Mesendoderm (in vitro differentiated cells): ENCODE data around the gene LOXHD1.

Experiments used
- DNase-seq: peaks from one replicate; pipeline ENCODE4 v3.0.0; 2013
- H2AK5ac ChIP-seq: 2 replicates; pipeline ENCODE4 v1.6.1; 2013; ENCODE audit warnings: low read length, inconsistent platforms
- H2BK120ac ChIP-seq: 2 replicates; pipeline ENCODE4 v1.6.1; 2013; ENCODE audit warnings: low read depth, mild to moderate bottlenecking, low read length, moderate library complexity, mixed read lengths
- H2BK15ac ChIP-seq: replicated peaks from 2 replicates; pipeline ENCODE4 v1.6.1; 2013; ENCODE audit warnings: low read depth, mild to moderate bottlenecking, moderate library complexity
- H2BK5ac ChIP-seq: 2 replicates; pipeline ENCODE4 v1.6.1; 2013; ENCODE audit warnings: low read length, inconsistent platforms
- H3K18ac ChIP-seq: 2 replicates; pipeline ENCODE4 v1.6.1; 2013; ENCODE audit warnings: mild to moderate bottlenecking, low read length, mixed read lengths
- H3K23ac ChIP-seq: one replicate; pipeline ENCODE4 v1.6.1; 2013; ENCODE audit warnings: low read length
- H3K27ac ChIP-seq: 2 replicates; pipeline ENCODE4 v1.5.1; 2013; ENCODE audit warnings: low read depth, mild to moderate bottlenecking, inconsistent platforms, low read length, moderate library complexity
- H3K27me3 ChIP-seq: 2 replicates; pipeline ENCODE4 v1.6.1; 2013; ENCODE audit warnings: low read length, control low read depth, mild to moderate bottlenecking, inconsistent platforms; ENCODE audit not compliant: insufficient read depth, poor library complexity
- H3K36me3 ChIP-seq: 2 replicates; pipeline ENCODE4 v1.6.1; 2013; ENCODE audit warnings: low read length, inconsistent platforms; ENCODE audit not compliant: control insufficient read depth, insufficient read depth
- H3K4ac ChIP-seq: one replicate; pipeline ENCODE4 v1.6.1; 2013; ENCODE audit warnings: low read depth, mild to moderate bottlenecking, low read length, moderate library complexity
- H3K4me1 ChIP-seq: 2 replicates; pipeline ENCODE4 v1.6.1; 2013; ENCODE audit warnings: low read depth, low read length, inconsistent platforms; ENCODE audit not compliant: control insufficient read depth
- H3K4me2 ChIP-seq: 2 replicates; pipeline ENCODE4 v1.6.1; 2013; ENCODE audit warnings: low read length
- H3K4me3 ChIP-seq: 2 replicates; pipeline ENCODE4 v1.5.1; 2013; ENCODE audit warnings: mild to moderate bottlenecking, low read length
- H3K56ac ChIP-seq: one replicate; pipeline ENCODE4 v1.6.1; 2013; ENCODE audit warnings: low read length
- H3K79me1 ChIP-seq: 2 replicates; pipeline ENCODE4 v1.6.1; 2013; ENCODE audit warnings: low read length, inconsistent platforms
- H3K79me2 ChIP-seq: 2 replicates; pipeline ENCODE4 v1.6.1; 2013; ENCODE audit warnings: mild to moderate bottlenecking, low read length; ENCODE audit not compliant: control insufficient read depth, insufficient read depth
- H3K9ac ChIP-seq: 2 replicates; pipeline ENCODE4 v1.6.1; 2013; ENCODE audit warnings: low read length, inconsistent platforms
- H4K5ac ChIP-seq: one replicate; pipeline ENCODE4 v1.6.1; 2013; ENCODE audit warnings: low read length
- H4K8ac ChIP-seq: one replicate; pipeline ENCODE4 v1.6.1; 2013; ENCODE audit warnings: low read depth, mild to moderate bottlenecking, control low read depth, low read length, moderate library complexity
- whole genome bisulfite sequencing: extraction: QIAGEN DNeasy Blood & Tissue Kit; methylation state at CpG from one replicate; pipeline ENCODE4 v1.1.7; 2013; ENCODE audit warnings: low lambda C conversion rate, missing lambda C conversion rate; ENCODE audit not compliant: insufficient coverage; ENCODE audit errors: extremely low coverage; 5-methylcytosine and 5-hydroxymethylcytosine counted together

The LOXHD1 gene

DNA sequence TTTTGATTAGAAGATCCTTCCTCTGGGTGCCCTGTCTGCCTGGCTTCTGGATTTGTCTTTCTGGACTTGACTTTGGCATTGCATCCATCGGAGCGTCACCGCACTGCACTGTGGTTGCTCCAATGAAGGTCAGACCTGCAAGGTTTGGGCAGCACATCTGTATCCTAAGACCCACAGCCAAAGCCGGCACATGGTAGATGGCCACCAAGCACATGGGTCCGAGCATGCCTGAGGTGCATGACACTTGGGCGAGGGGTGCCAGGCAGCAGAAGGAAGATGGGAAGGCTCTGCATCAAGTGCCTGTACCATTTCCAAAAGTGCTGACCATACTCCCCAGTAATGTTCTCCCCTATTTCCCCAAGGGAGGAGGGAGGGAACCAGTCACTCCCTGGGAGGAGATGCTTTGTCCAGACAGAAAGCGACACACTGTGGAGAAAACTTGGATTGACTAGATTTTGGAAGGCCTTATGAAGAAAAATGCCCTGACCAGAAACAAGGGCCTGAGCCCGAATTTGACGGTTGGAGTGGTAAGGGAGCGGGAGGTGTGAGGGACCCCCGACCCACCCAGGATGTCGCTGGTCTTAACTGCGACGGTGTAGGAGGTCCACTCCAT is 149.9 kb downstream of the LOXHD1 start:
- Histone ChIP-seq H3K9ac (no peak overlapping the region), H3K23ac (no peak overlapping the region), H2BK5ac (no peak overlapping the region), H3K27ac (no peak overlapping the region), H3K27me3 (no peaks in the 10 kb centered on the region), H4K8ac (no peak overlapping the region), H3K79me2 (no peaks in the 10 kb centered on the region), H2BK15ac (no peak overlapping the region), H4K5ac (no peak overlapping the region), H3K56ac (no peak overlapping the region), H3K4me3 (no peak overlapping the region), H2AK5ac (no peak overlapping the region), H3K36me3 (no peaks in the 10 kb centered on the region), H3K4me2 (no peak overlapping the region), H3K4ac (no peak overlapping the region), H3K79me1 (no peaks in the 10 kb centered on the region), H2BK120ac (no peak overlapping the region), H3K18ac (no peak overlapping the region), H3K4me1 (no peaks in the 10 kb centered on the region)
- DNase-seq = no peak
- no CpG with 5 or more reads among the region's 14 CpGs for WGBS

DNA sequence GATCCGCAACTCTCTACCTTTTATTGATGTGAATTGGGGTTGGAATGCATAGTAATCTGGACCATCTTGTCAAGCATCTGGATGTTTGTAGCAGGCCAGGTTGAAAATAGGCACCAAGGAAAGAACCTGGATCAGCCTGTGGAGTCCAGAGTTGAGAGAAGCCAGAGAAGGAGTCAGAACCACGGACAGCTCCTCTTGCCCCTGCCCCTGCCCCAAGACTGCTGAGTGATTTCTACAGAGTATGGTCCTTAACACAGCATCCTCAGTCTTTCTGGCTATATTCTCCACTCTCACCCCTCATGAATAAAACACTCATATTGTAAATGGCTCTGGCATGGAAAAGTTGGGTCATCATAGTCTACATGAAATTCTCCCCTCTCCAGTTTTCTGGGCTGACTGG is 154.6 kb downstream of the LOXHD1 start:
- no CpG with 5 or more reads among the region's 2 CpGs for WGBS
- Histone ChIP-seq H3K23ac (no peak overlapping the region), H3K18ac (no peak overlapping the region), H2BK15ac (no peak overlapping the region), H4K8ac (no peak overlapping the region), H2BK5ac (no peak overlapping the region), H2BK120ac (no peak overlapping the region), H3K4ac (no peak overlapping the region), H2AK5ac (no peak overlapping the region), H3K79me2 (no peaks in the 10 kb centered on the region), H3K27ac (no peak overlapping the region), H3K27me3 (no peaks in the 10 kb centered on the region), H3K4me2 (no peak overlapping the region), H3K79me1 (no peaks in the 10 kb centered on the region), H3K56ac (no peak overlapping the region), H3K4me1 (no peaks in the 10 kb centered on the region), H3K36me3 (no peaks in the 10 kb centered on the region), H4K5ac (no peak overlapping the region), H3K4me3 (no peak overlapping the region), H3K9ac (no peak overlapping the region)
- peak; percentile 63 for DNase-seq

DNA sequence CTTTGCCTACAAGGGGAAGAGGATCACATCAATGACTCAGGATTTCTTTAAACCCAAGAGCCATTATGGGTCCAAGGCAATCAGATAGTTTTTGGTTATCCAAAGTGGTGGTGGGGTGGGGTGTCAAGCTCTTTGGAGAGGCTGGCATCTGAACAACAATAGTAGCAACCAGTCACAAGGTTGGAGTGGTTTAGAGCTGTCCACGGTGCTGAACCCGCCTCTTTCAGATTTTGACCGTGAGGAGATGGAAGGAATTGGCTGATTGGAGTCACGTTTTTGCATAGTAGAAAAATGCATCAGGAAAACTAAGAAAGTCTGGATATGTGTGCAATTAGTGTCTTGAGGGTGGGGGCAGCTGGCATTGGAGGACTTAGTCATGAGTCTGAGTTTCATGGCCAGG is 159.9 kb downstream of the LOXHD1 start:
- Histone ChIP-seq H2BK15ac (no peak overlapping the region), H3K27me3 (no peaks in the 10 kb centered on the region), H3K56ac (no peak overlapping the region), H3K36me3 (no peaks in the 10 kb centered on the region), H4K5ac (no peak overlapping the region), H3K4me2 (no peak overlapping the region), H3K79me2 (no peaks in the 10 kb centered on the region), H4K8ac (no peak overlapping the region), H3K4ac (no peak overlapping the region), H3K23ac (no peak overlapping the region), H3K18ac (no peak overlapping the region), H2BK5ac (no peak overlapping the region), H3K9ac (no peak overlapping the region), H2BK120ac (no peak overlapping the region), H3K4me3 (no peak overlapping the region), H3K27ac (no peak overlapping the region), H3K79me1 (no peaks in the 10 kb centered on the region), H3K4me1 (no peaks in the 10 kb centered on the region), H2AK5ac (no peak overlapping the region)
- peak; percentile 63 for DNase-seq
- WGBS = no CpG with 5 or more reads among the region's 4 CpGs

DNA sequence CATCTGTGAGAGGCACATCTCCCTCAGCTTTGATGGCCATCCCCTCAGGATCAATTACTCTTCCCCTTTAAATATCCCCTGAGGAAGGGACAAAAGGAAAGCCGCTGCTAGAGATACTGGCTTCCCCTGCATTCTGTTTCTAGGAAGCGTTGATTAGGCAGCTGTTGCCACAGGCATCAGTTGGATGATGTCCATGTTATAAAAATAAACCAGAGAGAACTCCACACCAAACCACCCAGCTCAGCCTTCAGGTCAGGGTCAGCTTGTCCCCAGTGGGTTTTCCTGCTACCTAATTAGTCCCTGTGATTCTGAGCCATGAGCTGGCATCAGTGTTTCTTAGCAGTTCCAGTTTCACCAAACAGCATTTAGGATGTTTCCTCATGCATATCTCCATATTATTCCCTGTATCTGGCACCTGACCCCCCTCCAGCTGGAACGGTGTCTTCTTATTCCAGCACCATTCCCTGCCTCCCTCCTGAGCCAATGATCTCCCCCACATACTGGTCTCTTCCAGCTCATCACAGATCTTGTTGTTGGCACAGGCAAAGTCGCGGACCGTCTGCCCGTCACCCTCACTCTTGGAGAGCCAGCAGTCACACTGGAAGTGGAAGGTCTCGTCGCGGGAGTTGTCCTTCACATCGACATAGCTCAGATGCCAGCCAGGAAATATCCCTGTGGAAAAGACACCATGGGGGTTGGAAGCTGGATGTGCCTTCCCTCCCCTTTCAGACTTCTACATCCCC is 168.4 kb downstream of the LOXHD1 start:
- WGBS = no CpG with 5 or more reads among the region's 11 CpGs
- no peak overlapping the region for H3K23ac ChIP-seq
- H2BK5ac ChIP-seq = no peak overlapping the region
- H4K8ac ChIP-seq = no peak overlapping the region
- no peak overlapping the region for H2AK5ac ChIP-seq
- H3K79me1 ChIP-seq = no peaks in the 10 kb centered on the region
- no peak overlapping the region for H2BK120ac ChIP-seq
- H3K4me2 ChIP-seq = no peak overlapping the region
- H2BK15ac ChIP-seq = no peak overlapping the region
- no peak overlapping the region for H3K4ac ChIP-seq
- H3K4me3 ChIP-seq = no peak overlapping the region
- no peak for DNase-seq
- H4K5ac ChIP-seq = no peak overlapping the region
- H3K79me2 ChIP-seq = no peaks in the 10 kb centered on the region
- no peak overlapping the region for H3K27ac ChIP-seq
- peaks cover 6% of the 10 kb centered on the region for H3K4me1 ChIP-seq
- H3K36me3 ChIP-seq = no peaks in the 10 kb centered on the region
- no peak overlapping the region for H3K18ac ChIP-seq
- H3K9ac ChIP-seq = no peak overlapping the region
- no peak overlapping the region for H3K56ac ChIP-seq
- H3K27me3 ChIP-seq = no peaks in the 10 kb centered on the region

DNA sequence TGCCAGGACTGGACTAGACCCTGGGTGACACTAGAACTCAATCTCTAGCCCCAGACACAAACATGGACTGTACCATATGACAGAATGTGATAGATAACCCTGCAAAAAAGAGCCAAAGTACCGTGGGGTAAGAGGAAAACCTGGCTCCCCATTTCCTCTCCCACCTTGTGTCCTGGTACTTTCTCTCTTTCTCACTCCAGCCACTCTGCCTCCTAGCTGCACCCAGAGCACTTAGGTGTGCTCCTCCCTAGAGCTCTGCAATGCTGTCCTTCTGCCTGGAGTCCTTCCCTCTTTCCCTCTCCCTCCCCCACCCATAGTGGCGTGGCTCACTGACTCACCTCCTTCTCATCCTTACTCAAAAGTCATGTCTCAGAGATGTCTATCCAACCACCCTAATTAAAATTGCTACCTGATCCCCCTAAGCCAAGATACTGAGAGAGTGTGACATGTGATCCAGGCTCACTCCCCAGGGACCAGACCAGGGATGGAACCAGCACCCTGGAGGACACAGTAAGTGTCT is 171.3 kb downstream of the LOXHD1 start:
- no peak overlapping the region for H4K8ac ChIP-seq
- no peak overlapping the region for H2BK120ac ChIP-seq
- no peak for DNase-seq
- H3K79me1 ChIP-seq = no peaks in the 10 kb centered on the region
- no peak overlapping the region for H4K5ac ChIP-seq
- no peak overlapping the region for H3K4me2 ChIP-seq
- no peak overlapping the region for H2BK5ac ChIP-seq
- no peaks in the 10 kb centered on the region for H3K79me2 ChIP-seq
- no peaks in the 10 kb centered on the region for H3K27me3 ChIP-seq
- H2BK15ac ChIP-seq = no peak overlapping the region
- no peak overlapping the region for H3K18ac ChIP-seq
- no peaks in the 10 kb centered on the region for H3K36me3 ChIP-seq
- H3K9ac ChIP-seq = no peak overlapping the region
- no peak overlapping the region for H3K56ac ChIP-seq
- H3K23ac ChIP-seq = no peak overlapping the region
- no peak overlapping the region for H3K27ac ChIP-seq
- no peak overlapping the region for H3K4ac ChIP-seq
- peaks cover 6% of the 10 kb centered on the region for H3K4me1 ChIP-seq
- H3K4me3 ChIP-seq = no peak overlapping the region
- H2AK5ac ChIP-seq = no peak overlapping the region
- WGBS = no CpG with 5 or more reads among the region's 2 CpGs
